Stimulated activated CD4-positive, alpha-beta T cell treated with anti-CD3 and anti-CD28 coated beads, Interleukin-12 subunit alpha, Interleukin-12 subunit beta, amount 100 ng/mL, for 4 hours (primary cell): ENCODE measurements around the gene APOL2.
"Not testable (repeated sequence)": the region's sequence is repeated elsewhere in the genome, so short reads cannot be mapped to it uniquely, and the experiment has no call there.

Source experiments
- DNase-seq: peaks from one replicate; pipeline ENCODE4 v3.0.0-alpha.2; 2020

The APOL2 gene, protein sequence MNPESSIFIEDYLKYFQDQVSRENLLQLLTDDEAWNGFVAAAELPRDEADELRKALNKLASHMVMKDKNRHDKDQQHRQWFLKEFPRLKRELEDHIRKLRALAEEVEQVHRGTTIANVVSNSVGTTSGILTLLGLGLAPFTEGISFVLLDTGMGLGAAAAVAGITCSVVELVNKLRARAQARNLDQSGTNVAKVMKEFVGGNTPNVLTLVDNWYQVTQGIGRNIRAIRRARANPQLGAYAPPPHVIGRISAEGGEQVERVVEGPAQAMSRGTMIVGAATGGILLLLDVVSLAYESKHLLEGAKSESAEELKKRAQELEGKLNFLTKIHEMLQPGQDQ

DNA sequence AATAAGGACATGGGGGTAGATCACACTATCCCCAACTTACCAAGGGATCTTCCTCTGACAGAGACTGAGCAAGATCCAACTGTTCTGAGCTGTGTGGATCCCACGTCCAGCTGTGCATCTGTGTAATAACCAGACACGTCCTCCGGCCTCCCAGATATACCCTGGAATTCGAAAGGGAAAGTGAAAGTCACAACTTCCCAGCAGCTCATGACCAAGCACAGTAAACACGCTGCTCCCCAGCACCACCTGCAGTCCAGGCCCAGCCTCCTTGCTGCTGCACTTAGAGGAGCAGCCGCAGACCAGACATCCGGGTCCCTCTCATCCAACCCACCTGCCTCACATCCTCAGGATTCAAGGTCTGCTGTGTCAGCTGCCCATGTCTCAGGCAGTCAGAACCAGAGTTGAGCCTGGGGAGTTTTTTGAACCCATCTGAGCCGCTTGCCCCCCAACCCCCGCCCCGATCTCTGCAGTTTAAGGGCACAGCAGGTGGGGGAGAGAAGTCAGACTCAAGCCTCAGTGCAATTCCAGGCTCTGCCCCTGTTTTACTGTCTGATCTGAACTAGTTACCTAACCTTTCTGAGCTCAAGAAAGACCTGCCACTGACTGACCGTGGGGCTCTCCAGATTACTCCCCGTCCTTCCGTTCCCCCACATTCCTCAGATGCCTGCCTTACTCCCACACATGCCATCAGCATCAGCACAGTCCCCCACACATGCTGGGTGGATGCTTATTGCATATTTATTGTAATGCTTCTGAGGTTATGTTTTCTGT lies at the start of gene APOL2:
Gene APOL2 (minus strand): TSS at position 127 of the 771 bp plus-strand sequence. CDS start 6,365 bp downstream, outside the sequence.
- peak; percentile 75 for DNase-seq

DNA sequence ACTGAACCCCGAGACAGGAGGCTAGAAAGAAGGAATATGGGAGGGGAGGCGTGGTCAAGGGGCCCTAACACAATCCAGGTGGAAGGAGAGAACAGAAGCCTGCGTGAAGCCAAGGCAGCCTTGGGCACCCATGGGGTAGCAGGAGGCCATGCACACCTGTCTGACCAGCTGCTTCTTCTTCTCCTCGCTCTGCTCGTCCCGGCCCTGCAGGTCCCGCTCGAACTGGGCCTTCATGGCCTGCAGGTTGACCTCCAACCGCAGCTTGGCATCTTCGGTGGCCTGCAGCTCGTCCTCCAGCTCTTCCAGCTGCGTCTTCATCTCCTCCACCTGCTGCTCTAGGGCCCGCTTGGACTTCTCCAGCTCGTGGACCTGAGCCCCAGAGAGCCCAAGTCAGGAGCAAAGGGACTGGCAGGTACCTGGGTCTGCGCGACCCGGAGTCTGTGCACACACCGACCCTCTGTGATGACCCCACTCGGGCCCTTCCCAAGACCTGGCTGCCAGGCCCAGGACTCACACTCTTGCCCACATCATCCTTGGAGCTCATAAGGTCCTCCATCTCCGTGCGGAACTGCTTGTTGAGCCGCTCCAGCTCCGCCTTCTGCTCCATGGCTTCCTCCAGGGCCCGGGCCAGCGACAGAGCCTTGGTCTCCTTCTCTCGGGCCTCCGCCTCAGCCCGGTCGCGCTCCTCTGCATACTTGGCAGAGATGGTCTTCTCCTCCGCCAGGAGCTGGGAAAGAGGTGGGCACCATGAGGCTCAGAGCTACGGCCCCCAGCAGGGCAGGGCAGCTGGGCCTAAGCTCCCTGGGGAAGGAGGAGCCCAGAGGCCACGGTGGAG lies 49.5 kb upstream of the APOL2 start:
- no peak for DNase-seq

DNA sequence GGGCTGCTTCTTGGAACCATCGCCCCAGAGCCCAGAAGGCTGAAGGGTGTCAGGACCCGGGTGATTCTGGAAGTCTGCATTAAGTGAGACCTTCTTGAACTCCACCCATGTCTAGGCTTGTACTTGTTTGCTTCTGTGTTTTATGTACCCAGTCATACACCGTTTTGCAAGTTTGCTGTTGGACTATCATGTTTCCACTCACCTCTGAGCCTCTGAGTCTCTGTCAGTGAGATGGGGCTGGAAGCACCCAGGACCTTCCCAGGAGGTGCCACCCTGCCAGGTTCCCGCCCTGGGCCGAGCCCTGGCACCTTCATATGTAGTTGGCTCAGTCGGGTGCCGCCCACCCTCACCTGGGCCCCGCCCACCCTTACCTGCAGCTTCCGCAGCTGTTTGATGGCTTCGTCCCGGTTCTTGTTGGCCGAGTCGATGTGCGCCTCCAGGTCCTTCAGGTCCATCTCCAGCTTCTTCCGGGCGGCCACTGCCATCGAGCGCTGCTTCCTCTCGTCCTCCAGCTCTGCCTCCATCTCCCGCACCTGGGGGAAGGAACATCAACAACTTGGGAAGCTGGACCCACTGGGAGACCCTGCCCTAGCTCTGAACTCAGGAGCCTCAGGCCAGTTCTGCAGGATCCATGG lies 48.7 kb upstream of the APOL2 start:
- DNase-seq = no peak

DNA sequence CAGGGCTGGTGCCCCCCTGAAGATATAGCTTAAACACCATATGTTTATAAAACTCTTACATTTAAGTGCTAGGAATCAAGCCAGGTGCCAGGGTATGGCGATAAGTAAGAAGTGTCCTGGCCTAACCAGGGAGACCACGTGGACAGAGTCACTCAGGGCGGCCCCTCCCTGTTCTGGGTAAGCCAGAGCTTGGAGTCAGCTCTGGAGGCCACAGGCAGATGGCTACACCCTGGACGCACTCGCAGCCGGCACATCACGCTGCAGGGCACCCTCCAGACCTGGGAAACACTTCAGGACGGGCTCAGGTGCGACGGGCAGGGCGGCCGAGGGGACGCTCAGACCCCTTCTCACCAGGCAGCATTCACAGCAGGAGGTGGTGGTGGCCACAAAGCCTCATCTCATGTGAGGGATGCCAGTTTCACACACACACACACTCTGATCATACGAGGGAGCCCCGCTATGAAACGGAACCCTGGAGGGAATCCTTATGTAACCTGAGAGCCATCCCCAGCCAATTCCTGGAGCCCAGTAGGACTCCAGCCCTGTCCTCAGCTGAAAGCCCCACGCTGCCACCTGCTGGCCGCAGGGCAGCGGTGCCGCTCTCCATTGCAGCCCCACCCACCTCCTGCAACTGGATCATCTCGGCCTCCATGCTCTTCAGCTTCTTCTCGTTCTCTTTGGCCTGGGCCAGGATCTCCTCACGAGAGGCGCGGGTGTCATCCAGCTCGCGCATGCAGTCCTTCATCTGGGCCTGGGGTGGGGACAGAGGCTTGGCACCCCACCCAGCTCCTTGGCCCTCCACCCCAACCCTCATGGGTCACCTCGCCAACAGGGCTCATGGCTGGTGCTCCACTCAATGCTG lies 47.0 kb upstream of the APOL2 start:
- DNase-seq = peak; percentile 67

DNA sequence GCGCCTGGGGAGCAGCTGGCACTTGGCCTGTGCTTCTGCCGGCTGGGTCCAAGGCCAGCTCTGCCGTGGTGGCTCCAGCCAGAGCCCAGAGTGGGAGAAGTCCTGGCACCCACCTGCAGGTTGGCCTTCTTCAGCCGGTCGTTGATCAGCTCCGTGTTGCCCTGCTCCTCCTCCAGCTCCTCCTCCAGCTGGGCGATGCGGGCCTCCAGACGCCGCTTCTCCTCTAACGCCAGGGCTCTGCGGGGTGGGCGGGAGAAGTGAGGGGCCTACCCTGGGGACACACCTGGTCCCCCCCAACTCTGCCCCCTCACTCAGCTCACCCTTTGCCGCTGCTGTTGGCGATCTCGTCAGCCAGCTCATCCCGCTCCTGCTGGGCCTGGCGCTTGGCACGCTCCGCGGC lies 46.2 kb upstream of the APOL2 start:
- no peak for DNase-seq

DNA sequence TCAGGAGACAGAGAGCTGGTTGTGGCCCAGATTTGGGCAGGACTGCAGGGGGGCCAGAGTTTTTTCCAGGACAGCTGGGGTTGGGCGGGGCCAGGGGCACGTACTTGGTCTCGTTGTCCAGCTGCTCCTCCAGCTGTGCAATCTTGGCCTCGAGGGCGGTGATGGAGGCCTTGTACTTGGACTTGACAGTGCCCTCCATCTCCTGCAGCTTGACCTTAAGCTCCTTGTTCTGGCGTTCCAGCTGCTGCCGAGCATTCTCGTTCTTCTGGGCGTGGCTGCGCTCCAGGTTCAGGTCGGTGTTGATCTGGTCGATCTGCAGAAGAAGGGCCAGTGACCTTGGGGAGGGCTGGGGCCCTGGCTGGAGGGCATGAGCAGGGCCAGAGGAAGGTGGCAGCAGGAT lies 45.7 kb upstream of the APOL2 start:
- DNase-seq = no peak

DNA sequence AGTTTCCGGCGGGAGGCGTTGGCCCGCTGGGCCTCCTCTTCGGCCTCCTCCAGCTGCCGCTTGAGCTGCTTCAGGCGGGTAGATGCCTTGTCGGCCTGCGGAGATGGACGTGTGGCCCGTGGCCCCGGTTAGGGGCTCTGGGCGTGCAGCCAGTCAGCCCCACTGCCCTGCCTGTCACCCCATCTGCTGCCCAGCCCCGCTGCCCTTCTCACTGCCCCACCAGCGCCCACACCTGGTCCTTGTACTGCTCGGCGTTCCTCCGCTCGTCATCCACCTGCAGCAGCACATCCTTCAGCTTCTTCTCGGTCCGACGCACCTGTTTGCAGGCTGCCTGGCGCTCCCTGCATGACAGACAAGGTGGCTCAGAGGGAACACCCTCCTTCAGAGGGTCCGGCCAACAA lies 44.8 kb upstream of the APOL2 start:
- no peak for DNase-seq

DNA sequence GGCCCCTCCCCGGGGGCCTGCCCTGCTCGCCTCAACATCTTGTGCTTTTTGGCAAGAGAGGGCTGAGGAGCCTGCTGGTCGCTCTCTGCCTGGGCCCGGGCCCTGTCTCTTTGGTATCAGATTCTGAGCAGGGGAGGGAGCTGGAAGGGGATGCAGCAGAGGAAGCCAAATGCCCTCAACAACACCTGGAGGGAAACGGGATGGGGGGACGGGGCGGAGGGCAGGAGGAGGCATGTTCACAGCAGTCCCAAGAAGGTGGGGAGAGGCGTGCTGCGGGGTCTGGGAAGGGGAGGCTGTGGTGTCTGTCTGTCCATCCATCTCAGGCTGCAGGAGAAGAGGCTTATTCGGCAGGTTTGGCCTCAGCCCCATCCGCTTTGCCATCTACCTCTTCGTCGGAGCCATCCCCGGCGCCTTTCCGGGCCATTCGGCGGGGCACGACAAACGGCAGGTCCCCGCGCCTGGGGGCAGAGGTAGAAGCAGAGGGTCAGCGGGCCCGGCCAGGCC lies 43.1 kb upstream of the APOL2 start:
- no peak for DNase-seq

DNA sequence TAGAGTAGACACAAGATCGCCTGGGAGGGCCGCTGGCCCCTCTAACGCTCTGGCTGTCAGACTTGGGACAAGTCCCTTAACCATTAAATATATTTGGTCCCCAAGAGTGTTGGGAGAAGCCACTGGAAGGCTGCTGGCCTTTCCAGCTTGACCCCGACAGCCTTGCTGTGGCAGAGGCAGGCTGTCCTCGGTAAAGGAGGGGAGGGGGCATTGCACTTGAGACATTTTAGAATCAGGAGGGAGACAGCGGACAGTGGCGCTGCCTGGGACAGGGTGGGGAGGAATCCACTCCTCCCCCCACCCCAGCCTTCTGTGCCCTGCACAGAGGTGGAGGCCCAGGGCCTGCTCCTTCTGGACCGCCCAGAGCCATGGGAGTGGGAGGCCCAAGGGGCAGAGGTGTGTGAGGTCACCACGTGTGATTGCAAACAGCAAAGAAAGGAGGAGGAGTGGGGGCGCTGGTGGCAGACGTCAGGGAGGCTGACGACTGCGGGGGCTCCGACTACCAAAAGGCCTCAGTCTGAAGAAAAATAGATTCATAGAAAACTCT lies 42.5 kb upstream of the APOL2 start:
- DNase-seq = no peak

DNA sequence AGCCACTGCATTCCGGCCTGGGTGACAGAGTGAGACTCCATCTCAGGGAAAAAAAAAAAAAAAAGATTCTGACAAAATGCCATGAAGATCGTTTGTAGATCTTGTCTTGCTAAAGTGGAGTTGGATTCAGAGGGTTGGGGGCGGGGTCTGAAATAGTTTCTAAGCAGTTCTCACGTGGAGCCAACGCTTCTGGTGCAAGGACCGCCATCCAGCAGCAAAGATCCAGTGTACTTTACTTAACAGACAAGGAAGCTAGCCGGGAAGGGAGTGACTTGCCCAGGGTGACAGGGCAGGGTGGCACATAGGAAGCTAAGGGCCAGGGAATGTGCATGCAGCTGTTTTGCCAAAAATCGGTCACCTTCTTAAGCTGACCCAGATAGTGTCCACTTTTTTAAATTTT lies 41.1 kb upstream of the APOL2 start:
- DNase-seq = no peak

DNA sequence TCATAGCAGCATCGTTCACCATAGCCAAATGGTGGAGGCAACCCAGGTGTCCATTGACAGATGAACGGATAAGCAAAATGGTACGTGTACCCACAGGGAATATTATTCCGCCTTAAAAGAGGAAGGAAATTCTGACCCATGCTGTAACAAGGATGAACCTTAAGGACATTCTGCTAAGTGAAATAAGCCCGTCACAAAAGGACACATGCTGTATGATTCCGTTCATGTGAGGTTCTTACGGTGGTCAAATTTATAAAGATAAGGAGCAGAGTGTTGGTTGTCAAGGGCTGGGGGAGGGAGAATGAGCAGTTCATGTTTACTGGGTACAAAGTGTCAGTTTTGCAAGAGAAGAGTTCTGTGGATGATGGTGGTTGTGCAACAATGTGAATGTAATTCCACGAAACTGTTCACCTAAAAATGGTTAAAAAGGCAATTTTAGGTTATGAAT lies 39.9 kb upstream of the APOL2 start:
- no peak for DNase-seq

DNA sequence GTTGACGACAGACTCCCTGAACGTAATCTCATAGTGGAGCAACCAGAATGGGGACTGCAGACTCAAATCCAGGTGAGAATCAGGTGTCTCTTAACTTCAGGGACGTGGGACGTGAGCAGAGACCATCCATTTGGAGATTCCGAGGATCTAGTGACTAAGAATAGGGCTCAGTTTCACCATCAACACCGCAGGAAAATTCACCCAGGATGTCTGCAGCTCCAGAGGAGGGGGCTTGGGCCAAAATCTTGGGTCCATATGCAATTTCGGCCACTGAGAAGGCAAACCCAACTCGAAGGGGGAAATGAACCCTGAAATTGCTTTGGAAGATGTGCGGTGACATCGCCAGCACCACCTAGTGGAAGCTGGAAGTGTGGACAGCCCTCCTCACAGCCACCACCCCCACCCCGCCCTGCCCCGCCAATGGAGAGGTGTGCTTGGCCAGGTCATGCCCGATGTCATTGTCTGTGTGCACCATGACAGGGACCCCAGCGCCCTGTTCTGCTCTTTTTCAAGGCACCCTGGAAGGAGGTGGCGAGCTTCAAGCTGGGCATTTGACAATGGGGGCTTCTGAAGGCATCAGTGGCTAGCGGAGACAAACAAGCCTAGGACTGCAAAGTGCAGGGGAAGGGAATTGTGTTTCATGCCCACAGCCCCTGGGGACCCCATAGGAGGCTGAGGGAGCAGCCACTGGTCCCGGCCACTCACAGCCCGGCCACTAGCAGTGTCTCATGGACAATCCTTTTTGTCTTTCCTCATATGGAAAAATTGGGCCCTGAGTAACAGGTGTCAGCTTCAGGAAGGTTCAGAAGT lies 38.4 kb upstream of the APOL2 start:
- peak; percentile 65 for DNase-seq

DNA sequence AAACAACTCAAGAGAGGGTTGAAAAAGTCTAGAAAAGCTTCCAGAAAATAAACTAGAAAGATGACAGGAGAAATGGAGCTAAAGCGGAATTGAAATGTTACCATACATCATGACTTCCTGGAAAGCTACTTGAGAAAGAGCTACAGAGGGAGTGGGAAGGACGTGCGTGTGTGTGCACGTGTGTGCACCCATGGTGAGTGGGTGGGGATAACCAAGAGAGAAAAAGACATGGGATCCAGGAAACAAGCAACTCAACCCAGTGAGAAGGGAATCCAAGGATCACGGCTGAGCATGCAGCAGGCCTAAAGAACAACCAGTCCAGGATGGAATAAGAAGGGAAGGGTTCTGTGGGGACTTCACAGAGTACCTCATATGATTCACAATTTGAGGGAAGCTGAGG lies 35.2 kb upstream of the APOL2 start:
- no peak for DNase-seq

DNA sequence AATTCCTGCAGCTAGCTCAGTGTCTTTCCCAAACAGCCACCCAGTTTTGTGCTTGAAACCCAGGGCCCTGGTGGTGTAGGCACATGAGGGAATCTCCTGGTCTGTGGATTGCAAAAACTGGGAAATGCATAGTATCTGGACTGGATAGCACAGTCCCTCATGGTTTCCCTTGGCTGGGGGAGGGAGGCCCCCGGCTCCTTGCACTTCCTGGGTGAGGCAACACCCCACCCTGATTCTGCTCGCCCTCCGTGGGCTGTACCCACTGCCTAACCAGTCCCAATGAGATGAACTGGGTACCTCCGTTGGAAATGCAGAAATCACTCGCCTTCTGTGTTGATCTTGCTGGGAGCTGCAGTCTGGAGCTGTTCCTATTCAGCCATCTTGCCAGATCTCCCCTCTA lies 32.6 kb upstream of the APOL2 start:
- DNase-seq = not testable (repeated sequence)

DNA sequence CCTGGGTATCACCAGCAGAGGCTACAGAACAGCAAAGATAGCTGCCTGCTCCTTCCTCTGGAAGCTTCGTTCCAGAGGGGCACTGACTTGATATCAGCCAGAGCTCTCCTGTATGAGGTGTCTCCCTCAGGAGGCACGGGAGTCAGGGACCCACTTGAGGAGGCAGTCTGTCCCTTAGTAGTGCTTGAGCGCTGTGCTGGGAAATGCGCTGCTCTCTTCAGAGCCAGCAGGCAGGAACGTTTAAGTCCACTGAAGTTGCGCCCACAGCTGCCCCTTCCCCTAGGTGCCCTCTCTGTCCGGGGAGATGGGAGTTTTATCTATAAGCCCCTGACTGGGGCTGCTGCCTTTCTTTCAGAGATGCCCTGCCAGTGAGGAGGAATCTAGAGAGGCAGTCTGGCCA lies 31.9 kb upstream of the APOL2 start:
- DNase-seq = not testable (repeated sequence)

DNA sequence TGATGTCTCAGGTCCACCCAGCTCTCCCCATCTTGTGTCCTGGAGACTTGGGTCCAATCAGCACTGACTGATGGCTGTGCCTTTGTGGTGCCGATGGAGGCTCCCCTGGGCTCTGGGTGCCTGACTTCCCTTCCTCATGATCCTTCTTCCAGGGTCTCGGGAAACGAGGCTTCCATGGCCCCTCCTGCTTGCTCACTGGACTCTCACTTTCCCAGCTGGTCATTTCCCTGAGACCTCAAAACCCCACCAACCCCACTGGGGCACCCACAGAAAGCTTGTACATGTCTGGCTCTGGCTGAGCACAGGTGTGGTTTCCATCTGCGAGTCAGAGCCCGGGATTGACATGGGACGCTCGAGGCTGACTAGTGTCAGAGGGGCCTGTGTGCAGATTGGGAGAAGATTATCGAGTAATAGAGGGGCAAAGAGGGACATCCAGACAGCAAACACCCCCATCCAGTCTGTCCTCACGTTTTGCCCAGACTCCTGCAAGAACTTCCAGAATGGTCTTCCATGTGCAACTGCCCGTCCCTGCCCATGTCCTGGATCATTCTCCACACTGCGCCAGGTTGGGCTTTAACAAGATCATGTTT lies 28.7 kb upstream of the APOL2 start:
- DNase-seq = no peak

DNA sequence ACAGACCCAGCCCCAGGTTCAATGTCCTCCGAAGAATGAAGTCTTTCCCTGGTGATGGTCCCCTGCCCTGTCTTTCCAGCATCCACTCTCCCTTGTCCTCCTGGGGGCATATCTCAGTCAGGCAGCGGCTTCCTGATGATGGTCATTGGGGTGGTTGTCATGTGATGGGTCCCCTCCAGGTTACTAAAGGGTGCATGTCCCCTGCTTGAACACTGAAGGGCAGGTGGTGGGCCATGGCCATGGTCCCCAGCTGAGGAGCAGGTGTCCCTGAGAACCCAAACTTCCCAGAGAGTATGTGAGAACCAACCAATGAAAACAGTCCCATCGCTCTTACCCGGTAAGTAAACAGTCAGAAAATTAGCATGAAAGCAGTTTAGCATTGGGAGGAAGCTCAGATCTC lies 27.7 kb upstream of the APOL2 start:
- no peak for DNase-seq

DNA sequence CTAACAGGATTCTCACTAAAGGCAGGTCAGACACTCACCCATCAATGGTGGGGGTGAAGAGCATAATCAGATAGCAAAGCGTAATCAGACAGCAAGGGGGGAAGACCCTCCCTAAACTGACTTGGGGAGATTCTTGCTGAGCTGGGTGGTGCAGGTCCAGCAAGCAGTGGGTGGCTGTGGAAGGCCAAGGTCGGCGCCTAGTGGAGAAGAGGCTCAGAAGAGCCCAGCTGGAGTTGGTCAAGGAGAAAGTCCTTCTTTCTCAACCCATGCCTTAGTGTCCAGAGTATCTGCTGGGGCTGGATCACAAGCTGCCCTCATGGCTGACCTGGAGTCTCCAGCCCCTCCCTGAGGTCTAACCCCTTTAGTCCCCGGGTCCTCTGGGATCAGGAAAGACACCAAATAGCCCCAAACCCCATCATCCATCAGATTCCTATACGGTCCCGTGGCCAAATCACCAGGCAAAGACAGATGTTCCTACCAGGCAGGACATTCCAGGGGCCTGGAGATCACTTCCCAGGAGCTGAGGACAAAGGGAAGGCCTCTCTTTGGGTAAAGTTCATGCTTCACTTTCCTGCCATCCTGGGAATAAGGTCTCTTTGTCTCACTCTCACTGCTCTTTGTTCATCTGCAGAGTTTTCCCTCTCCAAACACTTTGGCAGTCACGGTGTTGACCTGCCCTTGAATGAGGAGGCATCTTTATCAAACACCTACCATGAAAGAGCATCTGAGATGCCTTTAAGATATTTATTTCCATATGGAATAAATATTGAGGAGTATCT lies 24.7 kb upstream of the APOL2 start:
- DNase-seq = not testable (repeated sequence)

DNA sequence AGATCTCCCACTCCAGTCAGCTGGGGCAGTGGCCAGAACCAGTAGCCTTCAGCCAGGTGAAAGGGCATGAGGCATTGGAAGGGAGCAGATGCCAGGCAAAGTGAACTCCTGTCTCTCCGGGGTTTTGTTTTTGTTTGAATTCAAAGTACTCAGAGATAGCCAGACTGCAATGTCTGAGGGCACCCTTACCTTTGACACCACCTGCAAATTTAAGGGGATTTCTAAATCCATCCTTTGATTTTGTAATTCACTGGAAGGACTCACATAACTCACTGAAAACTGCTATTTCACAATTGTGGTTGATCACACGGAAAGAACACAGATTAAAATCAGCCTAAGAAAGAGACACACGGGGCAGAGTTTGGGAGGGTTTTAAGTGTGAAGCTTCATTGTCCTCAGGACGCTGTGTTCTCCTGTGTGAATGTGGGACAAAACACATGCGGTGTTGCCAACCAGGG lies 23.9 kb upstream of the APOL2 start:
- not testable (repeated sequence) for DNase-seq
